22Rv1 (cell line): ENCODE results near the gene ITK.
"Not testable (repeated sequence)": the region's sequence is repeated elsewhere in the genome, so short reads cannot be mapped to it uniquely, and the experiment has no call there.

ENCODE experiments used
- H3K27ac ChIP-seq: fragments of 450-650 bp; 2 replicates; pipeline ENCODE4 v1.5.1; 2017
- ZFX ChIP-seq: fragments of 450-650 bp; IDR thresholded peaks from 2 replicates; pipeline ENCODE4 v1.6.1; 2017; ENCODE audit warnings: antibody characterized with exemption, borderline replicate concordance
- TF ChIP-seq, protein P1 (sequence below): fragments of 450-650 bp; IDR thresholded peaks from 2 replicates; pipeline ENCODE4 v1.5.1; 2017; ENCODE audit warnings: mild to moderate bottlenecking

ITK gene

GRCh38 chr5:157201857-157202256 is 21.2 kb downstream of the ITK start:
- H3K27ac ChIP-seq, result no peak overlapping the region
- TF ChIP-seq ZFX, result no peak
- TF ChIP-seq, protein P1, sequence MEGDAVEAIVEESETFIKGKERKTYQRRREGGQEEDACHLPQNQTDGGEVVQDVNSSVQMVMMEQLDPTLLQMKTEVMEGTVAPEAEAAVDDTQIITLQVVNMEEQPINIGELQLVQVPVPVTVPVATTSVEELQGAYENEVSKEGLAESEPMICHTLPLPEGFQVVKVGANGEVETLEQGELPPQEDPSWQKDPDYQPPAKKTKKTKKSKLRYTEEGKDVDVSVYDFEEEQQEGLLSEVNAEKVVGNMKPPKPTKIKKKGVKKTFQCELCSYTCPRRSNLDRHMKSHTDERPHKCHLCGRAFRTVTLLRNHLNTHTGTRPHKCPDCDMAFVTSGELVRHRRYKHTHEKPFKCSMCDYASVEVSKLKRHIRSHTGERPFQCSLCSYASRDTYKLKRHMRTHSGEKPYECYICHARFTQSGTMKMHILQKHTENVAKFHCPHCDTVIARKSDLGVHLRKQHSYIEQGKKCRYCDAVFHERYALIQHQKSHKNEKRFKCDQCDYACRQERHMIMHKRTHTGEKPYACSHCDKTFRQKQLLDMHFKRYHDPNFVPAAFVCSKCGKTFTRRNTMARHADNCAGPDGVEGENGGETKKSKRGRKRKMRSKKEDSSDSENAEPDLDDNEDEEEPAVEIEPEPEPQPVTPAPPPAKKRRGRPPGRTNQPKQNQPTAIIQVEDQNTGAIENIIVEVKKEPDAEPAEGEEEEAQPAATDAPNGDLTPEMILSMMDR, result no peak

DNA sequence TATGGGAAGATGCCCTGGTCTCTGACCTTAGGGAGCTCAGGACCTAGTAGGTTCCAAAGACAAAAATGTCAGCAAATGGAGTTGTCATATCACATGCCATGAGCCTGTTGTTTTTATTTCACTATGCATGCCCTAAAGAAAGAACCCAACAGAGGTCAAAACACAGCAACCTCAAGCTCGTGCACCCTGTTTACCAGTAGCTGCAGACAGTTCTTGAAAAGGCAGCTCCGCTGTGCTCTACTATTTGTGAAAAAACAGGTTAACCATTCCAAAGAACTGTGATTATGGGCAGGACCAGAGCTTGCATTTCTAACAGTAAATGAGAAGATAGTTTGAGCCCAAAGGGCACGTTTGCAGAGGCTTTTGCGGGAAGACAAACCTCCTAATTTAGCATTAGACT is 22.8 kb downstream of the ITK start:
- no peak overlapping the region for H3K27ac ChIP-seq
- TF ChIP-seq ZFX, result no peak
- TF ChIP-seq, protein P1, result no peak

DNA sequence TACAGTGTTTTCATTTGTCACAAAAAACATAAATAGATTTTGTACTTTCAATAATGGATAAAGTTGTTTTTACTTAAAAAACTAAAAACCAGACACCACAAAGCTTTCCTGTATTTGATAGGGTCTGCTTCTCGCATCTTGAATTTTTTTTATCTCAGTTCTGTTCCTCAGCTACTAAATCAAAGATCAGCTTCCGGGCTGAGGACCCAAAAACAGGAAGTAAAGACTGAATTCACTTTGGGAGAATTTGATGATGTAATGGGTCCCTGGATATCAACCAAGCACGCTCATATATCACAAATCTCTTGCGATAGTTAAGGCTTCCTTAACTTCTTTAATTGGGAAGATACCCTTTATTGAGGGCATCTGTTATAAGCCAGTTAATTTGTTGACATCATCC is 24.1 kb downstream of the ITK start:
- TF ChIP-seq ZFX, result no peak
- TF ChIP-seq, protein P1, result no peak
- no peak overlapping the region for H3K27ac ChIP-seq

DNA sequence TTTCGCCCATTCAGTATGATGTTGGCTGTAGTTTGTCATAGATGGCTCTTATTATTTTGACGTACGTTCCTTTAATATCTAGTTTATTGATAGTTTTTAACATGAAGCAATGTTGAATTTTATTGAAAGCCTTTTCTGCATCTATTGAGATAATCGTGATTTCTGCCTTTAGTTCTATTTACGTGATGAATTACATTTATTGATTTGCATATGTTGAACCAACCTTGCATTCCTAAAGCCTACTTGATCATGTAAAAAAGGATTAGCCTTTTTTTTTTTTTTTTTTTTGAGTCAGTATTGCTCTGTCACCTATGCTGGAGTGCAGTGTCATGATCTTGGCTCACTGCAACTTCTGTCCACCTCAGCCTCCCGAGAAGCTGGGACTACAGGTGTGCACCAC is 25.1 kb downstream of the ITK start:
- no peak overlapping the region for H3K27ac ChIP-seq
- TF ChIP-seq, protein P1, result no peak
- TF ChIP-seq ZFX, result no peak

GRCh38 chr5:157210652-157211051 is 30.0 kb downstream of the ITK start:
- not testable (repeated sequence) for H3K27ac ChIP-seq

GRCh38 chr5:157212307-157212706 is 31.7 kb downstream of the ITK start:
- H3K27ac ChIP-seq, result no peak overlapping the region
- no peak for TF ChIP-seq ZFX
- TF ChIP-seq, protein P1, result no peak

GRCh38 chr5:157213527-157214243 is 33.0 kb downstream of the ITK start:
- no peak for TF ChIP-seq ZFX
- TF ChIP-seq, protein P1, result no peak

GRCh38 chr5:157214415-157214814 is 33.8 kb downstream of the ITK start:
- TF ChIP-seq ZFX, result no peak
- TF ChIP-seq, protein P1, result no peak
- no peak overlapping the region for H3K27ac ChIP-seq

More at GRCh38 chr5:157213527-157214243, 33.0 kb downstream of the ITK start:
- no peak overlapping the region for H3K27ac ChIP-seq
